ENCODE measurements around the gene LATS2. TPM values are rescaled to one million over a fixed set of nuclear protein-coding genes. Genes with fewer than 3 reads are reported as not detected.

The LATS2 gene
- total RNA-seq, 2 experiments from 2014 or later, result 6.2 to 6.5 TPM

GRCh38 chr13:21001471-21001870, 59.9 kb downstream of the LATS2 start:
- DNase-seq (no peak), ATAC-seq (ENCODE audit: poor library complexity) (no peak)
- Mint-ChIP-seq H3K27me3 (no peaks in the 10 kb centered on the region), H3K4me3 (no peak overlapping the region), H3K36me3 (ENCODE audit: low read depth) (no peaks in the 10 kb centered on the region), H3K4me1 (ENCODE audit: low read depth) (no peaks in the 10 kb centered on the region), H3K9me3 (no peaks in the 10 kb centered on the region), H3K27ac (no peak overlapping the region)
- no peak overlapping the region for H3K4me3 ChIP-seq (ENCODE audit: low read length)
- peaks cover 0 to 5% of the 10 kb centered on the region in 2 experiments for H3K9me3 ChIP-seq (ENCODE audit: control insufficient read depth in 1 of 2, insufficient read depth in 1 of 2, low read length in 2 of 2)
- ChIA-PET POLR2A (no interaction called here), CTCF (no interaction called here)
- TF ChIP-seq, protein P1, sequence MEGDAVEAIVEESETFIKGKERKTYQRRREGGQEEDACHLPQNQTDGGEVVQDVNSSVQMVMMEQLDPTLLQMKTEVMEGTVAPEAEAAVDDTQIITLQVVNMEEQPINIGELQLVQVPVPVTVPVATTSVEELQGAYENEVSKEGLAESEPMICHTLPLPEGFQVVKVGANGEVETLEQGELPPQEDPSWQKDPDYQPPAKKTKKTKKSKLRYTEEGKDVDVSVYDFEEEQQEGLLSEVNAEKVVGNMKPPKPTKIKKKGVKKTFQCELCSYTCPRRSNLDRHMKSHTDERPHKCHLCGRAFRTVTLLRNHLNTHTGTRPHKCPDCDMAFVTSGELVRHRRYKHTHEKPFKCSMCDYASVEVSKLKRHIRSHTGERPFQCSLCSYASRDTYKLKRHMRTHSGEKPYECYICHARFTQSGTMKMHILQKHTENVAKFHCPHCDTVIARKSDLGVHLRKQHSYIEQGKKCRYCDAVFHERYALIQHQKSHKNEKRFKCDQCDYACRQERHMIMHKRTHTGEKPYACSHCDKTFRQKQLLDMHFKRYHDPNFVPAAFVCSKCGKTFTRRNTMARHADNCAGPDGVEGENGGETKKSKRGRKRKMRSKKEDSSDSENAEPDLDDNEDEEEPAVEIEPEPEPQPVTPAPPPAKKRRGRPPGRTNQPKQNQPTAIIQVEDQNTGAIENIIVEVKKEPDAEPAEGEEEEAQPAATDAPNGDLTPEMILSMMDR (IDR thresholded peaks at IDR 0.05), result no peak
- H3K36me3 ChIP-seq (ENCODE audit: insufficient read depth, low read length), result no peaks in the 10 kb centered on the region
- intact Hi-C loops (cut with DNase I, micrococcal nuclease), result no loop called here
- H3K27me3 ChIP-seq (ENCODE audit: control insufficient read depth in 1 of 2, insufficient read depth in 2 of 2, low read length in 2 of 2), result no peaks in the 10 kb centered on the region
- no peaks in the 10 kb centered on the region for H3K4me1 ChIP-seq (ENCODE audit: insufficient read depth, low read length)
- H3K27ac ChIP-seq (ENCODE audit: low read depth in 1 of 2, low read length in 2 of 2), result no peak overlapping the region

- no peaks in the 10 kb centered on the region for H3K36me3 Mint-ChIP-seq (ENCODE audit: low read depth)
- H3K4me1 Mint-ChIP-seq (ENCODE audit: low read depth), result no peaks in the 10 kb centered on the region
- no peaks in the 10 kb centered on the region for H3K27me3 Mint-ChIP-seq
- H3K4me3 Mint-ChIP-seq, result no peak overlapping the region
- ATAC-seq (ENCODE audit: poor library complexity) (no peak), DNase-seq (no peak)
- ChIA-PET CTCF (no interaction called here), POLR2A (no interaction called here)
- TF ChIP-seq, protein P1 (IDR thresholded peaks at IDR 0.05), result no peak
- H3K27ac Mint-ChIP-seq, result no peak overlapping the region
- Histone ChIP-seq H3K4me3 (ENCODE audit: low read length) (no peak overlapping the region), H3K27me3 (ENCODE audit: control insufficient read depth in 1 of 2, insufficient read depth in 2 of 2, low read length in 2 of 2) (no peaks in the 10 kb centered on the region), H3K36me3 (ENCODE audit: insufficient read depth, low read length) (no peaks in the 10 kb centered on the region), H3K4me1 (ENCODE audit: insufficient read depth, low read length) (no peaks in the 10 kb centered on the region), H3K27ac (ENCODE audit: low read depth in 1 of 2, low read length in 2 of 2) (no peak overlapping the region), H3K9me3 (ENCODE audit: control insufficient read depth in 1 of 2, insufficient read depth in 1 of 2, low read length in 2 of 2) (peaks cover 0 to 5% of the 10 kb centered on the region in 2 experiments)
- intact Hi-C loops (cut with DNase I, micrococcal nuclease), result no loop called here
- H3K9me3 Mint-ChIP-seq, result no peaks in the 10 kb centered on the region
Observed at GRCh38 chr13:21000647-21001046, 60.7 kb downstream of the LATS2 start.

DNA sequence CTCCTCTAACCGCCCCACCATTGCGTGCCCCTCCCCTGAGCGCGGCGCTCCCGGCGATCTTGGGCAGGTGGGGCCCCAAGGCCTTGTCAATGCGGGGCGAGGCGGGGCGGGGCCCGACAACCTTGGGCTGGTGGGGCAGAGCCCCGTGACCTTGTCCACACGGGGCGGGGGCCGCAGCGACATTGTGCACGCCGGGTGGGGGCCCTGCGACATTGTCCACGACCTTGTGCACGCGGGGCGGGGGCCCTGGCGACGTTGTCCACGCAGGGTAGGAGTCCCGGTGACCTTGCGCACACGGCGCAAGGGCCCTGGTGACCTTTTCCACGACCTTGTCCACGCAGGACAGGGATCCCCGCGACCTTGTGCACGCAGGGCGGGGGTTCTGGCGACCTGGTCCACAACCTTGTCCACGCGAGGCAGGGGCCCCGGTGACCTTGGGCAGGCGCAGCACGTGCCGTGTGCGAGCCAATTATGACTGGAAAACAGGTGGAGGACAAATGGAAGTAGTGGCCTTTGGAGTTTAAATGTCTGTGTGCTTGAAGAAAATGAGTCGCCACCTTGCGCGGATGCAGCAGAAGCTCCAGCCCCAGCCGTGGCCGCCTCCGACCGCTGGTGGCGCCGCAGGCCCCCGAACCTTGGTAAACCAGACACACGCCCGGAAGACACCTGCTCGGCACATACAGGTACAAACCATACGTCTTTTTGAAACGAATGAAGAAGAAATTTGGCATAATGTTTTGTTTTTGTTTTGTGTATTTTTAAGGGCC, 62.6 kb downstream of the LATS2 start:
- Histone ChIP-seq H3K36me3 (ENCODE audit: insufficient read depth, low read length) (no peaks in the 10 kb centered on the region), H3K9me3 (ENCODE audit: control insufficient read depth in 1 of 2, insufficient read depth in 1 of 2, low read length in 2 of 2) (peaks cover 0 to 5% of the 10 kb centered on the region in 2 experiments), H3K27me3 (ENCODE audit: control insufficient read depth in 1 of 2, insufficient read depth in 2 of 2, low read length in 2 of 2) (no peaks in the 10 kb centered on the region), H3K4me3 (ENCODE audit: low read length) (no peak overlapping the region), H3K4me1 (ENCODE audit: insufficient read depth, low read length) (no peaks in the 10 kb centered on the region), H3K27ac (ENCODE audit: low read depth in 1 of 2, low read length in 2 of 2) (no peak overlapping the region)
- POLR2A ChIA-PET, result no interaction called here
- no peaks in the 10 kb centered on the region for H3K9me3 Mint-ChIP-seq
- CTCF ChIA-PET, result no interaction called here
- TF ChIP-seq, protein P1 (IDR thresholded peaks at IDR 0.05), result no peak
- no peaks in the 10 kb centered on the region for H3K36me3 Mint-ChIP-seq (ENCODE audit: low read depth)
- DNase-seq (no peak), ATAC-seq (ENCODE audit: poor library complexity) (no peak)
- H3K4me3 Mint-ChIP-seq, result no peak overlapping the region
- intact Hi-C loops (cut with DNase I, micrococcal nuclease), result no loop called here
- H3K27me3 Mint-ChIP-seq, result no peaks in the 10 kb centered on the region
- H3K27ac Mint-ChIP-seq, result no peak overlapping the region
- no peaks in the 10 kb centered on the region for H3K4me1 Mint-ChIP-seq (ENCODE audit: low read depth)
